GM12872 (cell line): ENCODE data around the gene LRRC4C.

ENCODE experiments used
- TF ChIP-seq, protein P1 (sequence below): IDR thresholded peaks from 3 replicates; pipeline ENCODE4 v1.5.1; 2011; ENCODE audit warnings: low read depth, mild to moderate bottlenecking, low read length, moderate library complexity; ENCODE audit not compliant: insufficient read depth

Gene LRRC4C

DNA sequence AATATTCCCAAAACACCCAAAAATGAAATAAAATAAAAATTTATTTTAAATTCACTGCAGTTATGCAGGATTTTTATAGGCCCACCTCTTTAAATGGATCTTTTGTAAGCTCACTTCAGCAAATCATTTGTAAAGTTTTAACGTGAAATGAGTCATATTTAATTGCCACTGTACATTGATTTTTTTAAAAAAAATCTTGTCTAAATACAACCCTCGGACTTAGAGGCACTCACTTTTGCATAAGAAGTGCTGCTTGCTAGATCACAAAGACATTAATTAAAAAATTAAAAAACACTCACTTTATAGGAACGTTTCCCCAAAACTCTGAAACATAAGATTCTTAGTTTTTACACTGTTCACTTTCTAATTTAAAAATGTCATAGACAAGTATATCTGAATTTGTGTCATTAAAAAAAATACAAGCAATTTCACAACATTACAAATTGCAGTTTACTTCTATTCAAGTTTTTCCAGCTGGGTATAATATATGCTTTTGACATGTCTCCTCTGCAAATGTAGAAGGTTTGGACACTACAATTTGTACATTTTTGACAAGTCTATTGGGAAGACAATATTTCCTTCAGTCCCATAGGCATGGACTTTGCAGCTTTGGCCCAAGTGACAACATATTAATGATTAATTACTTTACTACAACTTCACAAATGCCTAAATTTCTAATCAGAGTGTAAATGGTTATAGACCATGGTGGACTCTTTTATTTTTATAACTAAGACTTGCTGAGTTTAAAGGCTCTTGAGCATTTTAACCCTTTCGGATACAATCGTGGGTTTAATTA, 1088.4 kb downstream of the LRRC4C start:
- TF ChIP-seq, protein P1, sequence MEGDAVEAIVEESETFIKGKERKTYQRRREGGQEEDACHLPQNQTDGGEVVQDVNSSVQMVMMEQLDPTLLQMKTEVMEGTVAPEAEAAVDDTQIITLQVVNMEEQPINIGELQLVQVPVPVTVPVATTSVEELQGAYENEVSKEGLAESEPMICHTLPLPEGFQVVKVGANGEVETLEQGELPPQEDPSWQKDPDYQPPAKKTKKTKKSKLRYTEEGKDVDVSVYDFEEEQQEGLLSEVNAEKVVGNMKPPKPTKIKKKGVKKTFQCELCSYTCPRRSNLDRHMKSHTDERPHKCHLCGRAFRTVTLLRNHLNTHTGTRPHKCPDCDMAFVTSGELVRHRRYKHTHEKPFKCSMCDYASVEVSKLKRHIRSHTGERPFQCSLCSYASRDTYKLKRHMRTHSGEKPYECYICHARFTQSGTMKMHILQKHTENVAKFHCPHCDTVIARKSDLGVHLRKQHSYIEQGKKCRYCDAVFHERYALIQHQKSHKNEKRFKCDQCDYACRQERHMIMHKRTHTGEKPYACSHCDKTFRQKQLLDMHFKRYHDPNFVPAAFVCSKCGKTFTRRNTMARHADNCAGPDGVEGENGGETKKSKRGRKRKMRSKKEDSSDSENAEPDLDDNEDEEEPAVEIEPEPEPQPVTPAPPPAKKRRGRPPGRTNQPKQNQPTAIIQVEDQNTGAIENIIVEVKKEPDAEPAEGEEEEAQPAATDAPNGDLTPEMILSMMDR, result no peak

DNA sequence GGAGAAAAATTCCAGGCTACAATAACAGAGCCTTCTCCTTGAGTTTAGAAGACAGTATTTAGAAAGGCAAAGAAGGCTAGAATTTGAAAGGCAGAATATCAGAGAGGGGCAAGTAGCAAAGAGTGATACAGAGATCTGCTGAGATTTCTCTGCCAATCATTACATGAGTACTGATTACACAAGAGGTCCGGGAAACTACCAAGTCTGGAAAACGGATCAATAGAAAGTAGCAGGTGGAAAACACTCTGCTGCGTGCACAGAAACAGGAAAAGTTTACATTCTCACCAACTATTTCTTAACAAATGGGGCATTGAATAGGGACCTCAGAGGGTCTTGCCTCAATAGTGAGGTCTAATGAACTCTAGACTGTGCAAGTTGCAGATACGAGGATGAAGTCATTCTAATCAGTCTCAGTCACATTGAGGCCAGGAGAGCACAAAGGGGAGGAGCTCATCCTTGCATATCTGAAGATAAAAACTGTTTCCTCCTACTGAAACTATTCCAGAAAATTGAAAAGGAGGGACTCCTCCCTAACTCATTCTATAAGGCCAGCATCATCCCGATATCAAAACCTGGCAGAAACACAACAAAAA, 1099.2 kb downstream of the LRRC4C start:
- TF ChIP-seq, protein P1, result no peak

DNA sequence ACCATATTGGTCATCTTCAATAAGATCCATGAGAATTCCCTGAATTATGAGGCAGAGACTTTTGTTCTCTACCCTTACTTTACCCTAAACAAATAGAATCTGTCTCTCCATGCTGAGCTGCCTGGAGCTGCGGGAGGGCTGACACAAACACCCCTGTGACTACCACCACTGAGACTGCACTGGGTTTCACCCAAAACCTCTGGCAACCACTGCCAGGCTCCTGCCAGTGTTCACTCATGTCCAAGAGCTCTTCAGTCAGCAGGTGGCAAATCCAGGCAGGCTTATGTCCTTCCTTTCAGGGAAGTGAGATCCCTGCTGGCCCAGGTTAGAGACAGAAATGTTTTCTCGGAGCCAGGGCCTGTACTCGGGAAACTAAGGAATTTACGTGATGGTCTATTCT, 1105.3 kb downstream of the LRRC4C start:
- TF ChIP-seq, protein P1, result no peak

DNA sequence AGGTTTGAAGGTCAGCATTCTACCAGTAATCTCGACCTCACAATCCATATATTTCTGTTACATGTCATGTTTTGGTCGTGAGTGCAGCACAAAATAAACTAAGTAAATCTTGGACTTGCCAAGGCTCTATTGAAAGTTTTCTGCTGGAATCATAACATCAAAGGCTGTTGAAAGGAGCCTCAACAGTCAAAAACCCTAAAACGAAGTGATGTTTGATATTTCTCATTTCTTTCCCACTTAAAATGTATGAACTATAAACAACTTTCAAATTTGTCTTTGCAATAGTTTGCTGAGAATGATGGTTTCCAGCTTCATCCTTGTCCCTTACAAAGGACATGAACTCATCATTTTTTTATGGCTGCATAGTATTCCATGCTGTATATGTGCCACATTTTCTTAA, 1118.5 kb downstream of the LRRC4C start:
- TF ChIP-seq, protein P1, result no peak

- TF ChIP-seq, protein P1, result no peak
These were observed 1120.7 kb downstream of the LRRC4C start for GRCh38 chr11:40338739-40339138.

DNA sequence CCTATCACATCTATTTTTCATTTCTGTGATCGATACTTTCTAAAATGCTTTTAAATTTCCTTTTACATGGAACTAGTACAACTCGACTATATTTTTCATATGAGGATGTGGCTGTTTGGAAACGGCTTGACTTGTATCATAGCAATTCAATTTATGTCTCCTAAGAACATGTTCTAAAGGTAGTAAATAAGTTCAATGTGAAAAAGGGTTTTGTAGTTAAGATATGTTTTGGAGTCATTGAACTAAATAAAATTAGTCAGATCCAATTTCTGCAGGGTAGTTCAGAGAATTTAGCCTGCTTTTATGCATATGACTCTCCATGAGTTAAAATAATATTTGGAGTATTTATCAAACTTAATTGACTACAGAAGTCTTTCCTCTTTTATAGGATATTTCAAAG, 1121.4 kb downstream of the LRRC4C start:
- TF ChIP-seq, protein P1, result no peak

DNA sequence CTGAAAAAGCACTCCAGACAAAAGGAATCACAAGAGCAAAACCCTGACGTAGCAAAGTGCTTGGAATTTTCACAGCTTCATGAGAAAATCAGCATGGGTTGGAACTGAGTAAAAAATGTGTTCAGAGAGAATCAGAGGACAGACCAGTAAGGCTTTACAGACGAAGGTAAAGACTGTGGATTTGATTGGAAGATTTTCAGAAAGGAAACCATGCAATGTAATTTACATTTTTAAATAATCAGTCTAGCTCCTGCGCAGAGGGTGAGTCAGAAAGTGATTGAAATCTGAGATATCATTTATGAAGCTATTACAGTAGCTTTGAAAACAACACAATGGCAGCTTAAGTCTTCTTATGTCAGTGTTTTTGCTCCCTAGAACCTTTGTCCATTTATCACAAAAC, 1122.3 kb downstream of the LRRC4C start:
- TF ChIP-seq, protein P1, result no peak
